Neuronal stem cell (in vitro differentiated cells): ENCODE results near the gene UBE2J2.

Experiments
- DNase-seq: peaks from one replicate; pipeline ENCODE4 v3.0.0-alpha.2; 2013; ENCODE audit warnings: low spot score
- H2AFZ ChIP-seq: one replicate; pipeline ENCODE4 v1.6.1; 2013; ENCODE audit warnings: mild to moderate bottlenecking, low read length, inconsistent platforms
- H2AK5ac ChIP-seq: 2 replicates; pipeline ENCODE4 v1.6.1; 2013; ENCODE audit warnings: low read depth, mild to moderate bottlenecking, inconsistent platforms, low read length, moderate library complexity, mixed read lengths
- H2BK120ac ChIP-seq: 2 replicates; pipeline ENCODE4 v1.6.1; 2013; ENCODE audit warnings: low read depth, mild to moderate bottlenecking, inconsistent platforms, low read length, moderate library complexity, mixed read lengths
- H2BK12ac ChIP-seq: one replicate; pipeline ENCODE4 v1.6.1; 2013; ENCODE audit warnings: low read length, inconsistent platforms
- H2BK15ac ChIP-seq: 2 replicates; pipeline ENCODE4 v1.6.1; 2013; ENCODE audit warnings: mild to moderate bottlenecking, low read length, inconsistent platforms, mixed read lengths
- H2BK5ac ChIP-seq: one replicate; pipeline ENCODE4 v1.6.1; 2013; ENCODE audit warnings: inconsistent platforms, mild to moderate bottlenecking, low read length, moderate library complexity
- H3K14ac ChIP-seq: one replicate; pipeline ENCODE4 v1.6.1; 2013; ENCODE audit warnings: low read length, inconsistent platforms
- H3K18ac ChIP-seq: 2 replicates; pipeline ENCODE4 v1.6.1; 2013; ENCODE audit warnings: low read length, inconsistent platforms
- H3K23ac ChIP-seq: 2 replicates; pipeline ENCODE4 v1.6.1; 2013; ENCODE audit warnings: low read depth, mild to moderate bottlenecking, mixed read lengths, low read length, inconsistent platforms; ENCODE audit not compliant: poor library complexity
- H3K27ac ChIP-seq: replicated peaks from 3 replicates; pipeline ENCODE4 v1.5.1; 2013; ENCODE audit warnings: low read length, inconsistent platforms
- H3K27me3 ChIP-seq, 3 experiments: 2 replicates each; pipeline ENCODE4 v1.6.1; 2013; ENCODE audit warnings: low read length in 3 of 3, mild to moderate bottlenecking in 2 of 3, inconsistent platforms in 1 of 3, low read depth in 1 of 3, mixed read lengths in 1 of 3, moderate library complexity in 1 of 3; ENCODE audit not compliant: control insufficient read depth in 3 of 3, insufficient read depth in 3 of 3
- H3K36me3 ChIP-seq, 2 donors: replicated peaks in 1 of 2; 2 replicates each; pipeline ENCODE4 v1.6.1; 2013; ENCODE audit warnings: low read length in 2 of 2; ENCODE audit not compliant: control insufficient read depth in 2 of 2, insufficient read depth in 2 of 2
- H3K4ac ChIP-seq: 2 replicates; pipeline ENCODE4 v1.6.1; 2013; ENCODE audit warnings: inconsistent platforms, mild to moderate bottlenecking, low read length, moderate library complexity
- H3K4me1 ChIP-seq, 2 donors: 1 replicate in 1 of 2; 2 replicates in 1 of 2; pipeline ENCODE4 v1.6.1; 2013; ENCODE audit warnings: low read length in 2 of 2, low read depth in 1 of 2; ENCODE audit not compliant: control insufficient read depth in 2 of 2, insufficient read depth in 1 of 2
- H3K4me2 ChIP-seq: one replicate; pipeline ENCODE4 v1.6.1; 2013; ENCODE audit warnings: mild to moderate bottlenecking, low read length, inconsistent platforms; ENCODE audit not compliant: insufficient read depth, poor library complexity, severe bottlenecking
- H3K4me3 ChIP-seq, 2 donors: 2 replicates each; pipeline ENCODE4 v1.5.1; 2013; ENCODE audit warnings: low read length in 2 of 2, mild to moderate bottlenecking in 2 of 2, inconsistent platforms in 1 of 2, moderate library complexity in 1 of 2
- H3K79me1 ChIP-seq: one replicate; pipeline ENCODE4 v1.6.1; 2013; ENCODE audit warnings: low read depth, mild to moderate bottlenecking, inconsistent platforms, low read length, moderate library complexity
- H3K9ac ChIP-seq: one replicate; pipeline ENCODE4 v1.6.1; 2013; ENCODE audit warnings: mild to moderate bottlenecking, low read depth, low read length, inconsistent platforms; ENCODE audit not compliant: poor library complexity
- H3K9me3 ChIP-seq, 2 donors: replicated peaks in 1 of 2; 2 replicates each; pipeline versions ENCODE3 to v1.6.1; 2013; ENCODE audit warnings: low read length in 2 of 2, mild to moderate bottlenecking in 2 of 2, inconsistent platforms in 1 of 2, low read depth in 1 of 2, mixed read lengths in 1 of 2, moderate library complexity in 1 of 2; ENCODE audit not compliant: control insufficient read depth in 2 of 2, insufficient read depth in 1 of 2
- H4K8ac ChIP-seq: one replicate; pipeline ENCODE4 v1.6.1; 2013; ENCODE audit warnings: low read depth, mild to moderate bottlenecking, inconsistent platforms, low read length, moderate library complexity
- H4K91ac ChIP-seq: one replicate; pipeline ENCODE4 v1.6.1; 2013; ENCODE audit warnings: low read length, low read depth, mild to moderate bottlenecking, inconsistent platforms; ENCODE audit not compliant: poor library complexity
- WGBS, 2 donors: extraction: QIAGEN DNeasy Blood & Tissue Kit; methylation state at CpG; one replicate each; pipeline ENCODE4 v1.1.7; 2013; ENCODE audit warnings: missing lambda C conversion rate in 2 of 2, mixed read lengths in 1 of 2; ENCODE audit not compliant: insufficient read length in 2 of 2, insufficient replicate concordance in 1 of 2; ENCODE audit errors: extremely low coverage in 2 of 2; 5-methylcytosine and 5-hydroxymethylcytosine counted together

Gene UBE2J2

GRCh38 chr1:1210726-1211540 is 62.7 kb downstream of the UBE2J2 start:
- Histone ChIP-seq H3K4me3 (no peak overlapping the region), H3K4me1 (peaks cover 3 to 5% of the 10 kb centered on the region in 2 donors), H3K23ac (no peak overlapping the region), H3K18ac (peak overlapping the region; percentile 38), H2AK5ac (peak overlapping the region; percentile 75), H4K8ac (no peak overlapping the region), H3K9me3 (no peaks in the 10 kb centered on the region), H3K4ac (no peak overlapping the region), H4K91ac (no peak overlapping the region), H3K4me2 (no peak overlapping the region), H2BK120ac (no peak overlapping the region), H2BK12ac (no peak overlapping the region), H2BK5ac (peak overlapping the region; percentile 53), H3K27me3 (peaks cover 0 to 17% (median 14%) of the 10 kb centered on the region in 3 experiments), H3K36me3 (peaks cover 0 to 5% of the 10 kb centered on the region in 2 donors), H2BK15ac (peak overlapping the region; percentile 83), H3K14ac (peak overlapping the region; percentile 21), H3K79me1 (peaks cover 4% of the 10 kb centered on the region), H3K9ac (peak overlapping the region; percentile 44), H2AFZ (no peak overlapping the region), H3K27ac (no peak overlapping the region)
- no CpG with 5 or more reads among the region's 31 CpGs for WGBS, 2 donors
- no peak for DNase-seq

- Histone ChIP-seq H3K4me3 (no peak overlapping the region), H3K27ac (no peak overlapping the region), H3K4ac (peak overlapping the region; percentile 11), H3K79me1 (peaks cover 4% of the 10 kb centered on the region), H3K18ac (peak overlapping the region; percentile 89), H3K36me3 (no peaks in the 10 kb centered on the region), H2BK15ac (peak overlapping the region; percentile 89), H4K91ac (no peak overlapping the region), H2AK5ac (peak overlapping the region; percentile 95), H2AFZ (no peak overlapping the region), H4K8ac (no peak overlapping the region), H3K4me2 (no peak overlapping the region), H2BK5ac (peak overlapping the region; percentile 48), H3K14ac (peak overlapping the region; percentile 71), H2BK120ac (peak overlapping the region; percentile 31), H3K4me1 (peaks cover 5% of the 10 kb centered on the region in 2 donors), H3K27me3 (peaks cover 0 to 36% (median 23%) of the 10 kb centered on the region in 3 experiments), H3K23ac (peak overlapping the region; percentile 96), H2BK12ac (peak overlapping the region; percentile 99), H3K9ac (peak overlapping the region; percentile 38), H3K9me3 (no peaks in the 10 kb centered on the region)
- no peak for DNase-seq
- no CpG with 5 or more reads among the region's 38 CpGs for WGBS, 2 donors
Measured at GRCh38 chr1:1208713-1209433, 64.8 kb downstream of the UBE2J2 start.

GRCh38 chr1:1207571-1207892 is 66.1 kb downstream of the UBE2J2 start:
- peaks cover 4% of the 10 kb centered on the region for H3K79me1 ChIP-seq
- no peak overlapping the region for H3K14ac ChIP-seq
- no peak overlapping the region for H2BK12ac ChIP-seq
- H3K9ac ChIP-seq: no peak overlapping the region
- H3K18ac ChIP-seq: peak overlapping the region; percentile 71
- H4K91ac ChIP-seq: no peak overlapping the region
- no peak overlapping the region for H3K27ac ChIP-seq
- no peaks in the 10 kb centered on the region for H3K36me3 ChIP-seq
- no peaks in the 10 kb centered on the region for H3K9me3 ChIP-seq
- peaks cover 0 to 42% (median 23%) of the 10 kb centered on the region in 3 experiments for H3K27me3 ChIP-seq
- H2BK15ac ChIP-seq: peak overlapping the region; percentile 89
- no peak overlapping the region for H3K23ac ChIP-seq
- no peak overlapping the region for H3K4me3 ChIP-seq
- no peak for DNase-seq
- H3K4ac ChIP-seq: no peak overlapping the region
- peaks cover 5% of the 10 kb centered on the region in 2 donors for H3K4me1 ChIP-seq
- H2BK5ac ChIP-seq: no peak overlapping the region
- H4K8ac ChIP-seq: no peak overlapping the region
- no peak overlapping the region for H3K4me2 ChIP-seq
- no peak overlapping the region for H2AFZ ChIP-seq
- no peak overlapping the region for H2BK120ac ChIP-seq
- no CpG with 5 or more reads among the region's 11 CpGs for WGBS, 2 donors
- peak overlapping the region; percentile 86 for H2AK5ac ChIP-seq

- WGBS, 2 donors: no CpG with 5 or more reads among the region's 19 CpGs
- Histone ChIP-seq H3K4me3 (no peak overlapping the region), H3K79me1 (peaks cover 4% of the 10 kb centered on the region), H2AK5ac (peak overlapping the region; percentile 86), H3K27me3 (peaks cover 0 to 42% (median 23%) of the 10 kb centered on the region in 3 experiments), H2AFZ (no peak overlapping the region), H3K4me2 (no peak overlapping the region), H4K8ac (no peak overlapping the region), H3K23ac (peak overlapping the region; percentile 20), H3K4me1 (peaks cover 5% of the 10 kb centered on the region in 2 donors), H3K36me3 (no peaks in the 10 kb centered on the region), H2BK12ac (peak overlapping the region; percentile 84), H4K91ac (no peak overlapping the region), H2BK5ac (peak overlapping the region; percentile 66), H3K4ac (no peak overlapping the region), H3K18ac (peak overlapping the region; percentile 71), H3K9ac (no peak overlapping the region), H2BK15ac (peak overlapping the region; percentile 89), H3K27ac (no peak overlapping the region), H3K9me3 (no peaks in the 10 kb centered on the region), H2BK120ac (peak overlapping the region; percentile 72), H3K14ac (no peak overlapping the region)
- DNase-seq: no peak
Measured at GRCh38 chr1:1206966-1207531, 66.6 kb downstream of the UBE2J2 start.
